Right hindlimb (tissue), 1 donor: ENCODE data around the gene ABHD17C.

Experiments
- DNase-seq: peaks from one replicate; pipeline ENCODE4 v3.0.0-alpha.2; 2018

ABHD17C gene

DNA sequence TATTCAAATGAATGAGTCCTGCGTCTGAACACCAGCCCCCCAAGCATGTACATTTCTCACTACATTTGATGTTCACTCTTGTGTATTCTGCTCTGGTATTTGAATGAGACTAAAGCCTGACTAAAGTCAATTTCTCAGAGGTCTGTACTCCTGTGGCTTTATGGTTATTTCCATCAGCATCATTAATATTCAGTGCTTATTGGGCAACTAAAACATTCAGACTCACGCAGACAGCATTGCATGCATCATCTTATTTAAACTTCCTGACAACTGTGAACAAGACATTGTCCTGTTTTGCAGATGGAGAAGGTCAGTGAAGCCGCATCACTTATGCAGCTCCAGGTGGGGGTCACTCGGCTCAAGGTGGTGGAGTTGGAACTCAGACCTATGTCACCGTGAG, 95.1 kb downstream of the ABHD17C start:
- no peak for DNase-seq

DNA sequence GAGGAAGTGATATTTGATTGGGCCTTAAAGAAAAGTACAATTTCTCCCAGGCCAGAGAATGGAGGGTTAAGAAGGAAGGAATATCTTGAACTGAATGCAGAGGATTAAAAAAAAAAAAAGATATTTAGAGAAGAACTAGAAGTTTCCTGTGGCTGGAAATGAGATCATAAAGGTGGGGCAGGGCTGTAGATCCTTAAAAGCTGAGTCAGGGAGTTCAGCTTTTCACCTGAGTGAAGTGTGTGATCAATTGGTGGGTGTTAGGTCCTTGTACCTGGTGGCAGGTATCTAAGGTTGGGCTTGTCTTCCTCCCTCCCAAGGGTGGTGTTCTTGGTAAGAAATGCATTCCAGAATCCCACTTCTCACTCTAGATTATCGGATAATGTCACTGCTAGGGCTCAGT, 95.9 kb downstream of the ABHD17C start:
- no peak for DNase-seq

DNA sequence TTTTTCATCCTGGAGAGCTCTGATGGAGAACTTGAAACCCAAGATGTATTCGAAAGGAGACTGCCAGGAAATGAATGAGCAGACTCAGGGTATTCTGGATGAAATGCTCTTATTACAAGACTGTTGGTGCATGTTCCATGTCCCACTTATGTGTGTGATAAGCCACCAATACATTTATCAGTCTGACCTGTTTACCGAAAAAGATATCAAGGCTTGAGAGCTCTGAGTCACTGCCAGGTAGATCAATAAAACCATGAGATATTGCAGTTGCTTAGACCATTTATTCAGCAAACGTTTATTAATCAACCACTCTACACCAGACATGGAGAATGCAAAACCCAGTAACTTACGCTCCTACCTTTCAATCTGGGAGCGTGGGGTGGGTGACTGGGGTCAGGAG, 101.3 kb downstream of the ABHD17C start:
- no peak for DNase-seq

DNA sequence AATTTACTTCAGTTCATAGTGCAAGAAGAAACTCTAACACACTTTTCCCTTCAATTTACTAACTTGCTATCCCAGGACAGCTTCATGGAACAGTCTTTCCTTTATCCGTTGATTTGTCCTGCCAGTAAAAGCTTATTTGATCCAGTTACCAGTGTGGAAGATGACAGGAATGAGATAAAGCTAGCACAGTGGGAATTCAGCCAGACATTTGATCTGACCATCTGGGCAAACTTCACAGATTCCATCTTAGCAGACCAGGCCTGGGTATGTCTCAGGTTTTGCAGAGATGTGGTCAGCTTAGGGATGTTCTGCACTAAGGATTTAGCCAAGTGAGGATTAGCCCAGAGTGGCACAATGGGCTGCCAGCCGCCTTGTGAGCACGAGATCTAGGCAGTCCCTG, 103.8 kb downstream of the ABHD17C start:
- DNase-seq = no peak

DNA sequence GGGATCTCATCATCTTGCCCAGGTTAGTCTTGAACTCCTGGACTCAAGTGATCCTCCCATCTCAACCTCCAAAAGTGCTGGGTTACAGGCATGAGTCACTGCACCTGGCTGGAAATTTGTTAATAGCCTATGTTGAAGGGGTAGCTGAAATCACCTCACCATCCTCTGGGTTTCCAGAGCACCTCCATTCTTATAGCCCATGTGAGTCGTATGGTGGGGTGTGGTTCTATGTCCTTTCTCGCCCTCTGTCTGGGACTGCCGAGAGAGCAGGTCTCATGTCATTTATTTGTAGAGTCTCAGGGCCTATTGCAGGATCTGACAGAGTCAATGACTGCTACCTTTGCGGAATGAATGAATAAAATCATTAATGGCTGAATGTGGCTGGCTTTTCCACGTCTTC, 105.0 kb downstream of the ABHD17C start:
- DNase-seq = no peak

DNA sequence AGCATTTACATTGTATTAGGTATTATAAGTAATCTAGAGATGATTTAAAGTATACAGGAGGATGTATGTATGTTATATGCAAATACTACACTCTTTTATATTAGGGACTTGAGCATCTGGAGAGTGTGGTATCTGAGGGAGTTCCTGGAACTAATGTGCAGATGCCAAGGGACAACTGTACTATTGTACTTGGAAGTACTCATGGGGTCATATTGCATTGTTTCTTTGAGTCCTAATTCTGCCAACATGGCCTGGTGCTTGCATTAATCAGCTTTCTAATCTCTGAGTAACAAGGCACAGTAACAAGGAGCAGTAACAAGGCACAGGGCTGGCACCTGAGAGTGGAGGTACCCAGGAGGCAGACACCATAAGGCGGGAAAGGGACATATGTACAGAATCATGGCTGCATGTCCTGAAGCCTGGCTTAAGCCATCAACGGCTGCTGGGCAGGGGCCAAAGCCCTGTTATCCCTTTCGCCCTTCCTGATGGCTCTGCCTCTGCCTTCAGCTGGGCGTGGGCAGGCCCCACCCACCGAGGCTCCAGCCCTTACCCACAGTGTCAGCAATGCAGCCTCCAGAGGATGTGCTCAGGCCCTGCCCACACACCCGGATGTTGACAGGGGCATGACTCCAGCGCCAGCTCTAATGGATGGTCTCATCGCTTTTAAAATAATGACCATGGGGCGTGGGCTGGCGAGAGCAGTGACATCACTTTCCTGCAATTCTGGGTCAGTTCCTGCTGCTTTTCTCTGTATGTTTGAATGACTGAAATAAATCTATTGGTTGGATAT, 107.0 kb downstream of the ABHD17C start:
- peak; percentile 37 for DNase-seq

DNA sequence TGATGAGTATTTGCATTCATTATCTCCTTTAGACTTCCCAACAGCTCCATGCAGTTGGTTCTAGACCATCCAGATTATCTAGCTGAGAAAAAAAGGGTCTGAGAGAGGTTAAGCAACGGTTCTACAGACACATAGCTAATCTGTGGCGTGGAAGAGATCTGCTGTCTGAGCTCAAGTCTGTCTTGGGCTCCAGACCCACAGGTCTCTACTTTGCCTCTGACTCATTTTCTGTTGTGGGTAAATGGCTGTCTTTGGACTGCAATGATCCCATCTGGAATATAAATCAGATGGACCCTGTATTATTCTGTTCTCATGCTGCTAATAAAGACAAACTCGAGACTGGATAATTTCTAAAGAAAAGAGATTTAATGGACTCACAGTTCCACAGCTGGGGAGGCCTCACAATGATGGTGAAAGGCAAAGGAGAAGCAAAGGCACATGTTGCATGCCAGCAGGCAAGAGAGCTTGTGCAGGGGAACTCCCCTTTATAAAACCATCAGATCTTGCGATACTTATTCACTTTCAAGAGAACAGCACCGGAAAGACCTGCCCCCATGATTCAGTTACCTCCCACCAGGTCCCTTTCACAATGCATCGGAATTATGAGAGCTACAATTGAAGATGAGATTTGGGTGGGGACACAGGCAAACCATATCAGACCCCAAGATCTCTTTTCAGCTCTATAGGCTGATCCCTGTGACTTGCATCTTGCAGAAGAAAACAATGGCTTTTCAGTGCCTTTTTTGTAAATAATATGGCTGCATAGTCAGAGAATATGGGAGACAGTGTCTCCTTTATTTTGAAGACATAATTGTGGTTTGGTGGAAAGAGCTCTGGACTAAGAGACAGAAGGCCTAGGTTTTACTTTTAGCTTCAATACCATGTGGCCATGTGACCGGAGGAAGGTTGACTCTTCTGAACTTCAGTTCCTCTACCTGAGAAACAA, 108.7 kb downstream of the ABHD17C start:
- no peak for DNase-seq

DNA sequence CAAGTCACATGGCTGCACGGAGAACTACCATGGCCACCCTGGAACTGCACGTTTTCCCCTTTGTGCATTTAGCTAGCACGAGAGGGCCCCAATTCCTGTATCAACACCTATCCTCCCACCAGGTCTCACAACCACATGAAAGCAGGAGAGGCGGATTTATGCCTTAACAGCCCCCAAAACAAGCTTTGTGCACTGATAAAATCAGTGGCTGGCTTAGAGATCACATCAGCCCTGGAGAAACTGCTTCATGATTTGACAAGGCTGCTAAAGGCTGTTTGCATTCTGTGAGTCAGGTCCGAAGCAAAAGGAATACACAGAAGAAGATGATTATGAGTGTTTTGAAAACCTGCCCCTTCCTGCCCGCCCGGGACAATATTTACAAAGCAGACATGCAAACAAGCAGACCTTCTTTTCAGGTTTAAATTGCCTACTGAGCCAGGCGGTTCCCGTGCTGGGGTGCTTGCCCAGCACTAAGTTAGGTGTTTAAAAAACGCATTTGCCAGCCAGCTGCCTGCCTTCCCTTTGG, 109.9 kb downstream of the ABHD17C start:
- DNase-seq = no peak
